ENCODE data around the gene ARL14EPL.
"Not testable (repeated sequence)": the region's sequence is repeated elsewhere in the genome, so short reads cannot be mapped to it uniquely, and the experiment has no call there.

Gene ARL14EPL

GRCh38 chr5:116098998-116099397 lies 66.7 kb downstream of the ARL14EPL start:
- Histone ChIP-seq H3K9me3 (no peaks in the 10 kb centered on the region), H3K4me1 (no peaks in the 10 kb centered on the region), H3K4me3 (no peak overlapping the region), H3K27me3 (no peaks in the 10 kb centered on the region), H3K27ac (no peak overlapping the region), H3K36me3 (peaks cover 23 to 52% (median 29%) of the 10 kb centered on the region in 3 donors)
- intact Hi-C loops (cut with DNase I; ENCODE audit: low total_unique reads), result no loop called here
- DNase-seq, result no peak
- no peak for TF ChIP-seq CTCF (IDR thresholded peaks at IDR 0.05)

- H3K4me3 ChIP-seq; DNase-seq; H3K27me3 ChIP-seq; intact Hi-C loops (cut with DNase I; ENCODE audit: low total_unique reads); H3K4me1 ChIP-seq; H3K27ac ChIP-seq; H3K9me3 ChIP-seq: not testable (repeated sequence)
- H3K36me3 ChIP-seq, result peaks cover 14 to 35% (median 16%) of the 10 kb centered on the region in 3 donors
Measured at GRCh38 chr5:116104941-116105340, 72.7 kb downstream of the ARL14EPL start.
